GM12872 (cell line): ENCODE results near the gene PRKAG2.

Experiments
- TF ChIP-seq, protein P1 (sequence below): IDR thresholded peaks from 3 replicates; pipeline ENCODE4 v1.5.1; 2011; ENCODE audit warnings: low read depth, mild to moderate bottlenecking, low read length, moderate library complexity; ENCODE audit not compliant: insufficient read depth

PRKAG2 gene

DNA sequence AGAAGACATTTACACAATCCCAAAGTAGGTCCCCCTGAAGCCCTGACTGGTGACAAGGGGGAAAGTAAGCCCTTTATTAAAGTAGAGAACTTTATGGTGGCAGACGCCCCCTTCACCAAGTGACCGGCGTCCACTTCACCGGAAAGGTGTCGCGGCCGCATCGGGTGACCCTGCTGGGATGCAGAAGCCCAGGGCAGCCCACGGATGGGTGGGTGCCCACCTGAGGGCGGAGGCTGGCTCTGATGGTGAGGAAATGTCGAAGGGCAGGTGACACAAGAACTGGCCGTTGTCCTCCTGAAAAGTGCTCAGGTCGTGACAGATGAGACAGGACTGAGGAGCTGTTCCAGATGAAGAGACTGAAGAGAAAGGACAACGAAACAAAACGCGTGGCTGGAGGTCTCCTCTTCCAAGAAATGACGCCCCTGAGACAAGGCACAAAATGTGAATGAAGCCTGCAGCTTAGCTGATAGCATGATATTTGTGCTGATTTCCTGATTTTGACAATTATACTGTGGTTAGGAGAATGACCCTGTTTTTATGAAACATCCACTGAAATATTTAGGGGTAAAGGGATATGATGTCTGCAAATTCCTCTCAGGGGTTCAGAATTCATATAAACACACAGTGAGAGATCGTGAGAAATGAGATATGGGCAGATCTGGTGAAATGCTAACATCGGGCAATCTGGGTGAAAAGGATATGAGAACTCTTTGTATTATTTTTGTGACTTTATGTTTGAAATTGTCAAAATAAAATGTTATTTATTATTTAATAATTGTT is 123.9 kb downstream of the PRKAG2 start:
- TF ChIP-seq, protein P1, sequence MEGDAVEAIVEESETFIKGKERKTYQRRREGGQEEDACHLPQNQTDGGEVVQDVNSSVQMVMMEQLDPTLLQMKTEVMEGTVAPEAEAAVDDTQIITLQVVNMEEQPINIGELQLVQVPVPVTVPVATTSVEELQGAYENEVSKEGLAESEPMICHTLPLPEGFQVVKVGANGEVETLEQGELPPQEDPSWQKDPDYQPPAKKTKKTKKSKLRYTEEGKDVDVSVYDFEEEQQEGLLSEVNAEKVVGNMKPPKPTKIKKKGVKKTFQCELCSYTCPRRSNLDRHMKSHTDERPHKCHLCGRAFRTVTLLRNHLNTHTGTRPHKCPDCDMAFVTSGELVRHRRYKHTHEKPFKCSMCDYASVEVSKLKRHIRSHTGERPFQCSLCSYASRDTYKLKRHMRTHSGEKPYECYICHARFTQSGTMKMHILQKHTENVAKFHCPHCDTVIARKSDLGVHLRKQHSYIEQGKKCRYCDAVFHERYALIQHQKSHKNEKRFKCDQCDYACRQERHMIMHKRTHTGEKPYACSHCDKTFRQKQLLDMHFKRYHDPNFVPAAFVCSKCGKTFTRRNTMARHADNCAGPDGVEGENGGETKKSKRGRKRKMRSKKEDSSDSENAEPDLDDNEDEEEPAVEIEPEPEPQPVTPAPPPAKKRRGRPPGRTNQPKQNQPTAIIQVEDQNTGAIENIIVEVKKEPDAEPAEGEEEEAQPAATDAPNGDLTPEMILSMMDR = no peak

DNA sequence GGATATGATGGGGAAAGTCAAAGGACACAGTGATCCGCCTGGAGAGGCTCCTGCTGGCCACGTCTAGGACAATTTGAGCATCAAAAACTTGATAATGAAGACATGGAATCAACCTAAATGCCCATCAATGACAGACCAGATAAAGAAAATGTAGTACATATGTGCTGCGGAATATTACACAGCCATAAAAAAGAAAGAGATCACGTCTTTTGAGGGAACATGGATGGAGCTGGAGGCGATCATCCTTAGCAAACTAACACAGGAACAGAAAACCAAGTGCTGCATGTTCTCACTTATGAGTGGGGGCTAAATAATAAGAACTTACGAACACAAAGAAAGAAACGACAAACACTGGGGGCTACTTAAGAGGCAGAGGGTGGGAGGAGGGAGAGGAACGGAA is 124.9 kb downstream of the PRKAG2 start:
- TF ChIP-seq, protein P1 = no peak

- TF ChIP-seq, protein P1 = no peak
Observed at GRCh38 chr7:151748733-151749132, 128.2 kb downstream of the PRKAG2 start.

DNA sequence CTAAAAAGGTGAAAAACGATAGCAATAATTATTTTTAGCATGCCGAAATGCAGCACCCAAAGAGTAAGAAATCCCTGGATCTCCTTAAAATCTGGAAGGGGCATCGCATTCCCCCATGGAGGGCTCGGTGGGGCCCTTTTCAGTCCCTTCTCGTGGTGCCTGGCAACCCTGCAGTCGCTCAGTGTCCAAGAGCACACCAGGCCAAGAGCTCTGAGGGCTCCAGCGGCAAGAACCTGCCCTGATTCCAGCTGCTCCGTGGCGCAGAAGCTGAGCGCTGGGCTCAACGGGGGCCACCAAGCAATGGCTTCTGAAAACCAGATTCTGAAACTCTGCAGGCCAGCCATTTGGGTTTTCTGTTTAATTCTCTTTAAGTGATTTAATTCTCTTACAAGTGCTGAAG is 131.2 kb downstream of the PRKAG2 start:
- TF ChIP-seq, protein P1 = no peak

DNA sequence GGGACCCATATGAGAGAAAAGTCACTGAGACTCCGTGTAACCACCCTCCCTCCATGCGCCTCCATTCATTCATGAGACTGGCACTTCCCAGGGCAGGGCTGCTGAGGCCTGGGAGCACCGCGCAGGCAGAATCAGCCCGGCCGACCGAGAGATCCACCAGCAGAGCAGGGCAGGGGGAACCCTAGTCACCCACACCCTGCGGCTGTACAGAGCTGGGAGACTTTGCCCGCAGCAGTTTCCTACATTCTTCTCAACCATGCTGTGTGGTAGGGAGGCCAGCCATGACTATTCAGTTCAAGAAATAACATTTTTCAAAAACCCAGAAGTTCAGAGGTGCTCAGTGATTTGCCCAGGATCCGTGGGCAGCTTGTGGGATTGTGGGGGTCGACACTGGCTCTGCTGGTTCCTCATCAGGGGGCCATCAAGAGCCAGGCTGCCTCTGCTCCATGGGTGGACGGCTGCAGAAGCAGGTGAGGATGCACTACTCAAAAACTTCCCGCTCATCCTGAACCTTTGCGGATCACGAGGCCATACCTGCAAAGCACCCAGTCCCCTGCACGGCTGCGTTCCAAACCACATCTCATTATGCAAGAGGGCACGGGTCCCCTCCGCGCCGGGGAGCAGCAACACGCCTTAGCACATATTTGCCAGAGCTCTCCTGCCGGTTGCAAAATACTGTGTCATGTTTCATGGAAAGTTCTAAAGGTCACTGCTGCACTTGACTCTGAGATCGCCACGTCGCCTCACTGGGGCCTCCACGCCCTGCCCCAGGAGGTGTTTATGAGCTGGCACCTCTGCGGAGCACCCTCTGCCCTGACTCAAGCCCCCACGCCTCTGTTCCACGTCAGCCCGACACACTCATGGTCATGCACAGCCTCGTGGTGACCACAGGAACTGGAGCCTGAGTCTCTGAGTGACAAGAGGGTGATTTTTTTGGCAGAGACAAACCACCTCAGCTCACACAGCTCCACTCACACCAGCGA is 132.0 kb downstream of the PRKAG2 start:
- TF ChIP-seq, protein P1 = no peak

GRCh38 chr7:151744051-151744580 is 132.8 kb downstream of the PRKAG2 start:
- TF ChIP-seq, protein P1 = no peak

- TF ChIP-seq, protein P1 = no peak
Observed at GRCh38 chr7:151743481-151743983, 133.4 kb downstream of the PRKAG2 start.
